GM19438 (cell line): ENCODE results near the gene RASSF9.

Source experiments
- ATAC-seq: cut with Tn5 transposase; IDR thresholded peaks from one replicate; pipeline ENCODE4 v1.9.1; 2021; ENCODE audit warnings: low read depth; ENCODE audit not compliant: unreplicated experiment

RASSF9 gene

DNA sequence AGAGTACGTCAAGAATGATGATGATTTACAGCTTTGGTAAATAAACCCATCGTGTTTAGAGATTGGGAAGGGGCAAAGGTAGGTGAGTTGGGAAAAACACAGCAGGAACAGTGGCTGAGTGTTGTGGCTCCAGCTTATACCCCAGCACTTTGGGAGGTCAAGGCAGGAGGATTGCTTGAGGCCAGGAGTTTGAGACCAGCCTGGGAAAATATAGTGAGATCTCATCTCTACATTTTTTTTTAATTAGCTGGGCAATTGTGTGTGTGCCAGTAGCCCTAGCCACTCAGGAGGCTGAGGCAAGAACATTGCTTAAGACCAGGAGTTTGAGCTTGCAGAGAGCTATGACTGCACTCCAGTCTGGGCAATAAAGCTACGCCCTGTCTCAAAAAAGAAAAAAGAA, 77.1 kb downstream of the RASSF9 start:
- no peak for ATAC-seq

- ATAC-seq = no peak
Measured at GRCh38 chr12:85755760-85756159, 80.4 kb downstream of the RASSF9 start.
